ENCODE data around the gene KCTD10.
A peak's percentile ranks its signal among the peaks of the same experiment; 100 is the strongest.

Gene KCTD10

DNA sequence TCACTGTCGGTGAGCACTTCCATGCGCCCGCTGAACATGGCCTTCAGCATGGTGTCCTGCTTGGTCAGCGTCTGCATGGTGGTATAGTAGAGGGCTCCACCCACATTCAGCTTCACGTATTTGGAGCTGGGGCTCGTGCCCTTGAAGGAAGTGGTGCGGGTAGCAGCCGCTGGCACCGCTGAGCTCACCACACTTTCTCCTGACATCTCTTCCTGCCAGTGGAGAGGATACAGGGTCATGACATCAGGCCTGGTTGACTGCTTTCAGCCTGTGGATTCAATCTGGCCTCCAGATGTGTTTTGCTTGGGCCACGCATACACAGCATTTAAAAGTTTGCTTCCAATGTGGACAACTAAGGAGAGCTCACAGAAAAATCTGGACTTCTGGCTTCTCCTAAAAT, 7.6 kb downstream of the KCTD10 start:
- no peak for DNase-seq

DNA sequence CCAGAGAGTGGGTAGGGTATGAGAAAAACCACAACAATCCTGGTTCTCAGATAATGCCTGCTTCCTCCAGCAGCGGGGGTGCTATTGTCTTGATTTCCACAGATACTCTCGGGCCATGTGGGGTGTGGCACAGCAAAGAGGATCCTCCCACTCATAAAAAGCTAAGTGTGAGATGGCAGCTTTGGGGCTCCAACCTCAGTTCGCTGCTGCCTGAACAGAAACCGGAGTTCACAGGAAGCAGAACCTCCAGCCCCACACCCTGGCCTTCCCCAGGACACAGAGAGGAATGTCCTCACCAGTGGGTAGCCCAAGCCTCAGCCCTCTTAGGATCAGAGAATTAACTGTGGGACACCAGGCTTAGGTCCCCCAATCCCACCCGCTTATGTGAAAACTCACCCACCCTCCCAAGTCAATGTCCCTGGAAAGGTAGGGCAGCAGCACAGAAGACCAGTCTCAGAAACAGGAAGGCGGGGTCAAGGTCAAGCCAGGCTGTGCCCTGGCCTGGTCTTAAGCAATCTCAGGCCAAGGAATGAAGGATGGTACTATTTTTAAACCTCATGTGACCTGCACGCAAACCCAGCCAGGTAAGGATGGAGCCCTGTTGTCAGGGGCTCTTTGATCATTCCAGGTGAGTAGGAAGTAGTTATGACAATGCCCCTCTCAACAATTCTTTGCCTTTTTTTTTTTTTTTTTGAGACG, 9.0 kb downstream of the KCTD10 start:
- no peak for DNase-seq

DNA sequence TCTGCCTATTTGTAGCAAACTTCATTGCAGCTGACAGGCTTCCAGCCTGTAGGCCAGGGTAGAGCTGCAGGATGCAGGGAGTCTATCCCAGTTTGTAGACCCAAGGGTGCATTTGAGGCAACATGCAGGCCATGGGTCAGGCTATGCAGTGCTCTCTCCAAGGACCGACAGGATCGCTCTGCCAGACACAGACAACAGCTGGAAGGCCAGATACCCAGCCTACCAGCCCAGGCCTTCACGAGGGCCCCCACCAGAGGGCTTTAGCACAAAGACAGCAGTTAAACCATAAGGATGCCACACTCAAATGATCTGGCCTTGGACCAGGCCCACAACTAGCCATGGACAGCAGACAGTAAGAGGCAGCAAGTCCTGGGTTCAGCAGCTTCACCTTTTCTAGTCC, 10.3 kb downstream of the KCTD10 start:
- no peak for DNase-seq

- no peak for DNase-seq
These were observed 10.8 kb downstream of the KCTD10 start for GRCh38 chr12:109466305-109466704.

GRCh38 chr12:109464642-109465351, 12.3 kb downstream of the KCTD10 start:
- peak; percentile 47 for DNase-seq

- DNase-seq = peak; percentile 57
These were observed 13.3 kb downstream of the KCTD10 start for GRCh38 chr12:109463756-109464155.

- DNase-seq = peak; percentile 99
These were observed 14.0 kb downstream of the KCTD10 start for GRCh38 chr12:109462868-109463692.

DNA sequence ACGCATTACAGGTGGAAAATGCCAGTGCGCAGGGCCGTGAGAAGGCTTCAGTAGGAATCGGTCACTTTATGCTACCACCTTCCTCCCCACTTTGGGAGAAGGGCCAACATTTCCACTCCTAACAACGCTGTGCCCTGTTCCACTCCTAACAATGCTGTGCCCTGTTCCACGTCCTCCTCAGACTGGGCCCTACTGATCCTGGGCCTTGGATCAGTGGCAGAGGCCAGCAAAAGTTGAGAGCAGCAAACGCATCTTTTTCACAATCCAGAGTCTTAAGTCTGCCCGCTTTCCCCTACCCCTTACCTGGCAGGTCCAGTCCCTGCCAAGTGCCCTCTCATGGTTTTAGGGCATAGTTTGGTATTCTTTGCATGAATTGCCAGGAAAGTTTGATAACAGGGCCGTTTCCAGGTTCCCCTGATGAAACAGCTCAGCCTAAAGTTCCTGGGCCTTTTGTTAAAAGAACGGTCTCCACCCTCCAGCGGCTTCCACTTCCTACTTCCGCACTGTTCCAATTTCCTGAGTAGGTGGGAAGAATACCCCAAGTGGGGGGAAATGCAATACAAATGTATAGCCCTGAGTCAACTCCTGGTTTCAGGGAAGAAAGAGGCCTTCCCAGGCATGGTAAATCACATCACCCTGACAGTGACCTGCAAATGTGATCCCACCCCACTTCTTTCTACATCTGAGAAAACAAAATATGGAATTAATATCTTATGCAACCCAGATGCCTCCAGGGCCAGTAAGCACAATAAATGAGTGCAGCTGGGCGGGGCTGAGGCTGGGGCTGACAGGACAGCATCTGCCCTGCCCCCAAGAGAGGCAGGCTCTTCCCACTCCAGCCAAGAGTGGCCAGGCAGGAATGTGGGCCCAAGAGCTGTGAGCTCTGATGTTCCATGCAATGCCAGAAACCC, 15.0 kb downstream of the KCTD10 start:
- DNase-seq = peak; percentile 99

GRCh38 chr12:109461049-109461845, 15.9 kb downstream of the KCTD10 start:
- DNase-seq = peak; percentile 37

DNA sequence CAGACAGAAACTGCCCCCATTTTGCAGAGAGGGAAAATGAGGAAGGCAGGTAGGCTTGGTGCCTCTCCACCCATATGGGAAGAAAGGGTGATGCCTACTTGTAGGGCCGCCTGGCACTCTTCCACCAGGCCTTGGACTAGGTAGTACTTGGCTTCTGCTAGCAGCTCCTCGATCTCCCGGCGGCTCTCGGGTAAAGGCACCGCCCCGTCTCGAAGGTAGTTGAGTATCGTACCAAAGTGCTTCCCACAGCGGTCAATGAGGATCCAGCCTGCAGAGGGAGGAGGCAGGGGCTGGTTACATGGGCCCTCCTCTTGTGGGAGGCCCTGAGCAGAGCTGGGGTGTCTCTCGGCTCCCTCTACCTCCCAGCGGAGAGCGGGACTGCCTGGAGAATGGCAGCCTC, 16.6 kb downstream of the KCTD10 start:
- DNase-seq = no peak

- DNase-seq = no peak
These were observed 17.9 kb downstream of the KCTD10 start for GRCh38 chr12:109459247-109459646.

GRCh38 chr12:109458771-109459208, 18.3 kb downstream of the KCTD10 start:
- DNase-seq = peak; percentile 33

DNA sequence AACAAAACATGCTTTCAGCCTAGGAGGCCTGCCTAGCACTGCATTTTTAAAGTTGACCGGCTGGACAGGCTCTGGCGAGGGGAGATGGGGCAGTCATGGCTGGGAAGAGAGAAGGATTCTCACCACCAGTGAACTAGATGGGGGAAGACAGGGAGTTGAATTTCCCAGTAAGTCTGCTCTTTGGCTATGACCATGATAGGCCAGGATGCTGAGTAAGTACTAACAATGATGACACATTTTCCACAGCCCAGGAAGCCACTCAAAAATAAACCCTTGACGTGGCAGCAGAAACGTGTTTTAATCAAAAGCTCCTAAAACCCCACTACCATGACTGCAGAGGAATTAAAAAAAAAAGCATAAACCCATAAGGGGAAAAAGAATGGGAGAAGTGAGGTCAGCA, 19.0 kb downstream of the KCTD10 start:
- DNase-seq = peak; percentile 47

GRCh38 chr12:109455706-109456105, 21.4 kb downstream of the KCTD10 start:
- no peak for DNase-seq

- DNase-seq = no peak
These were observed 24.6 kb downstream of the KCTD10 start for GRCh38 chr12:109452489-109452888.

DNA sequence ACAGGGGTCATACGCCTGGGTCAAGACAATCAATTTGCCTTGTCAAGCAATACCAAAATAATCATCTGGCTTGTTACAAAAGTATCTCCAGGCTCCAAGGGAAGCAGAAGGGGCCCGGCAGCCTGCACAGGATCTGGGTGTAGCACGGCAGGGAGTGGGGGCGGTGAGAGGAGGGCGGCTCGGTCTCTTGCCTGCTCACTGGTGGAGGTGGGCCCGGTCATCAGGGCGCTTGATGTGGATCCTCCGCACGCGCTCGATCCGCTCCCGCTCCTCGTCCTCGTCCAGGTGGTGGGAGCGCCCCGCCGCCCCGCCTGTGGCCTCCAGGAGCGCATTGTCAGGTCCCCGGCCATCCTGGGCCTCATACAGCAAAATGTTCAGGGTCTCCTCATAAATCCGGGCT, 25.7 kb downstream of the KCTD10 start:
- DNase-seq = no peak

DNA sequence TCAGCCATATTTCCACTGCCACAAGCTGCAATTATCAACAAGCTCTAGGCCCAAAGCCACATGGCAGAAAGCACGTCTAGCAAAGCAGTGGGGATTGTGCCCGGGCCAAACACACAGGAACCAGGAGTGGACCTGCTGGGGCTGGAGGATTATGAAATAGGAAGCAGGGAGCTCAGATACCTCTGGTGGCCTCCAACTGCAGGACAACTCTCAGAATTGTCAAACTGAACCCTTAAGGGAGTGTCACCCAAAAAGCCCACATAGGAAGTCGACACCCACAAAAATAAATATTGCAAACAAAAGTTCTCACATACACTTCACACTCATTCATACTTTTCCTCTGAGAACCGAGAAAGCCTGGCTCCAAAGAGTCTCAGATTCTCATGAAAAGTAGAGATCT, 26.1 kb downstream of the KCTD10 start:
- no peak for DNase-seq

GRCh38 chr12:109449845-109450532, 27.1 kb downstream of the KCTD10 start:
- DNase-seq = no peak

- DNase-seq = no peak
These were observed 28.3 kb downstream of the KCTD10 start for GRCh38 chr12:109448707-109449390.

GRCh38 chr12:109448272-109448671, 28.8 kb downstream of the KCTD10 start:
- no peak for DNase-seq
